GM23248 (cell line): ENCODE results near the gene PHOSPHO2.

Experiments
- EZH2 ChIP-seq: fragments of 200-600 bp; sonication (generic); IDR thresholded peaks from 2 replicates; pipeline ENCODE4 v1.6.1; 2018; ENCODE audit warnings: antibody characterized with exemption, mild to moderate bottlenecking; ENCODE audit not compliant: insufficient read depth, poor library complexity, severe bottlenecking
- EZH2phosphoT487 ChIP-seq: fragments of 200-600 bp; sonication (generic); IDR thresholded peaks from 2 replicates; pipeline ENCODE4 v1.6.1; 2018; ENCODE audit warnings: antibody characterized with exemption, moderate library complexity, mild to moderate bottlenecking, low read depth; ENCODE audit not compliant: insufficient read depth

DNA sequence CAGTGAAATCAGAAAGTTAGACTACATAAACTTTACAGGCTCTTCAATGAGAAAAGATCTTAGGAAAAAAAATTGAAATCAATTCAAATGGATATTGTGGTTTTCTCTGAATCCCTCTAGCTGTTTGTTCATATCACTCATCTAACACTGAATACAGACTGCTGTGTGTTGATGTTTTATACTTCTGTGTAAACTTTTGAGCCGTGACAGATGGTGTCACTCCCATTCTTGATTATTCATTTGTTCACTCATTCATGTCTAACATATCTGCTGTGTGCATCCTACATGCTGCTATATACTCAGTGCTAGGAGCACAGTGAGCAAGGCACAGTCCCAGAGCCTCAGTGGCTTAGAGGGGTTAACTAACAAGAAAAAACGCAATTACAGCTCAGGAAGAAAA, 52.0 kb downstream of the PHOSPHO2 start:
- TF ChIP-seq EZH2 (no peak), EZH2phosphoT487 (no peak)
